Activated CD8-positive, alpha-beta T cell treated with anti-CD3 and anti-CD28 coated beads for 36 hours (primary cell): ENCODE measurements around the gene IQCK. TPM values are rescaled to one million over a fixed set of nuclear protein-coding genes. Genes with fewer than 3 reads are reported as not detected.

ENCODE experiments used
- ATAC-seq: fragments of 200-7000 bp; cut with Tn5 transposase; one replicate; pipeline ENCODE4 v1.10.0; 2021; ENCODE audit warnings: mild to moderate bottlenecking, moderate library complexity
- CTCF ChIA-PET: fragments of 350-600 bp; sonication (Branson Sonifier 250); formaldehyde crosslinking; loops from one replicate; lab custom pipeline; 2021; ENCODE audit warnings: antibody characterized with exemption; lab: Charles Lee
- POLR2A ChIA-PET: fragments of 350-600 bp; sonication (Branson Sonifier 250); formaldehyde crosslinking; loops from one replicate; lab custom pipeline; 2021; ENCODE audit warnings: antibody characterized with exemption; lab: Charles Lee
- DNase-seq: peaks from one replicate; pipeline ENCODE4 v3.0.0-alpha.2; 2020
- H3K27ac Mint-ChIP-seq: one replicate; pipeline ENCODE4 v1.8.0; 2021; ENCODE audit warnings: mild to moderate bottlenecking, mixed read lengths
- H3K27me3 Mint-ChIP-seq: one replicate; pipeline ENCODE4 v1.8.0; 2021; ENCODE audit warnings: mixed read lengths
- H3K36me3 Mint-ChIP-seq: one replicate; pipeline ENCODE4 v1.8.0; 2021; ENCODE audit warnings: low read depth, mixed read lengths
- H3K4me1 Mint-ChIP-seq: one replicate; pipeline ENCODE4 v1.8.0; 2021; ENCODE audit warnings: low read depth, mixed read lengths
- H3K4me3 Mint-ChIP-seq: one replicate; pipeline ENCODE4 v1.8.0; 2021; ENCODE audit warnings: mild to moderate bottlenecking, moderate library complexity, mixed read lengths
- H3K9me3 Mint-ChIP-seq: one replicate; pipeline ENCODE4 v1.8.0; 2021; ENCODE audit warnings: mixed read lengths
- intact Hi-C: fragments of 100-400 bp; cut with micrococcal nuclease; formaldehyde crosslinking; loops from one replicate; pipeline ENCODE4 v1.10.0; 2022
- total RNA-seq, 2 experiments: library from RNA; stranded (reverse); gene quantifications; one replicate each; pipeline ENCODE4 v1.2.3, GENCODE V29; 2021
- TF ChIP-seq, protein P1 (sequence below): fragments of 200-600 bp; IDR thresholded peaks from one replicate; pipeline ENCODE4 v1.8.0; 2022; ENCODE audit warnings: antibody characterized with exemption, mild to moderate bottlenecking

Gene IQCK
- total RNA-seq, 2 experiments from 2014 or later: 1.7 to 3.5 TPM

DNA sequence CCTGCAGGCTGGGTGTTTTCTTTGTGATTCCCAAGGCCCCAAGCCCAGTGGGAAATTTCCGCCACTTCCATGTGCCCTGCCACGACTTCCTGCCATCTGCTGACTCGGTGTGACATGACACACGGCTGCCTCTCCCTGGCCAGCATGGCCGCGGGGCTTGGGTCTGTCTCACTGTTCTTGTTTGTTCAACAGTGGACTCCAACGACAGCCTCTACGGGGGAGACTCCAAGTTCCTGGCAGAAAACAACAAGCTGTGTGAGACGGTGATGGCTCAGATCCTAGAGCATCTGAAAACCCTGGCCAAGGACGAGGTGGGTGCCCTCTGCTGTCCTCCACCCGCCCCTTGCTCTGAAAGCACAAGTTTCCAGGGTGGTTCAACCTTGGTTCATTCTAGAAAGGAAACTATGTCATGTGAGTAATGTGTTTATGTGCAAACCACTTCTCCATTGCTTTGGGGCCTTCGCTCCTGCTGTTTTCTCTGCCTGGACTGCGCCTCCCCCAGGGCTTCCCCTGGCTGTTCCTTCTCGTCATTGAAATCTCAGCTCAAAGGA, 26.8 kb upstream of the IQCK start:
- intact Hi-C loops: no loop called here
- Mint-ChIP-seq H3K27ac (no peak overlapping the region), H3K36me3 (peaks cover 19% of the 10 kb centered on the region), H3K4me3 (no peak overlapping the region), H3K4me1 (peaks cover 21% of the 10 kb centered on the region), H3K27me3 (no peaks in the 10 kb centered on the region), H3K9me3 (no peaks in the 10 kb centered on the region)
- ChIA-PET POLR2A (no interaction called here), CTCF (no interaction called here)
- TF ChIP-seq, protein P1, sequence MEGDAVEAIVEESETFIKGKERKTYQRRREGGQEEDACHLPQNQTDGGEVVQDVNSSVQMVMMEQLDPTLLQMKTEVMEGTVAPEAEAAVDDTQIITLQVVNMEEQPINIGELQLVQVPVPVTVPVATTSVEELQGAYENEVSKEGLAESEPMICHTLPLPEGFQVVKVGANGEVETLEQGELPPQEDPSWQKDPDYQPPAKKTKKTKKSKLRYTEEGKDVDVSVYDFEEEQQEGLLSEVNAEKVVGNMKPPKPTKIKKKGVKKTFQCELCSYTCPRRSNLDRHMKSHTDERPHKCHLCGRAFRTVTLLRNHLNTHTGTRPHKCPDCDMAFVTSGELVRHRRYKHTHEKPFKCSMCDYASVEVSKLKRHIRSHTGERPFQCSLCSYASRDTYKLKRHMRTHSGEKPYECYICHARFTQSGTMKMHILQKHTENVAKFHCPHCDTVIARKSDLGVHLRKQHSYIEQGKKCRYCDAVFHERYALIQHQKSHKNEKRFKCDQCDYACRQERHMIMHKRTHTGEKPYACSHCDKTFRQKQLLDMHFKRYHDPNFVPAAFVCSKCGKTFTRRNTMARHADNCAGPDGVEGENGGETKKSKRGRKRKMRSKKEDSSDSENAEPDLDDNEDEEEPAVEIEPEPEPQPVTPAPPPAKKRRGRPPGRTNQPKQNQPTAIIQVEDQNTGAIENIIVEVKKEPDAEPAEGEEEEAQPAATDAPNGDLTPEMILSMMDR: no peak
- DNase-seq (no peak), ATAC-seq (no peak)

DNA sequence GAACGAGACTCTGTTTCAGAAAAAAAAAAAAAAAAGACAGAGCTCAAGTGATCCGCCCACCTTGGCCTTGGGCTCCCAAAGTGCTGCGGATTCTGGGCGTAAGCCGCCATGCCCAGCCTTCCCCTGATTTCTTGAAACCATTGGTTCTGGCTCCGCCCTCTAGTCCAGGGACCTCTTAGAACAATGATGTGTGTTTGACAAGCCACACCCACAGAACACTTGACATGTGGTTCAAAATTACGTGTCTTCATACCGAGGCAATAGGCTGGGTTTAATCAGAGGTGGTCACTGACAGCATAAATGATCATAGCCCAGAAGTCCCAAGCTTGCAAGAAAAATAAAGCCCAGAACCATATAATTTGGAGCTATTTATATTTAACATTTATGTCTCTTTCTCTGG, 23.1 kb upstream of the IQCK start:
- ATAC-seq (no peak), DNase-seq (no peak)
- intact Hi-C loops: no loop called here
- Mint-ChIP-seq H3K27ac (no peak overlapping the region), H3K4me3 (no peak overlapping the region), H3K36me3 (peaks cover 42% of the 10 kb centered on the region), H3K27me3 (no peaks in the 10 kb centered on the region), H3K9me3 (no peaks in the 10 kb centered on the region), H3K4me1 (peaks cover 38% of the 10 kb centered on the region)
- ChIA-PET POLR2A (no interaction called here), CTCF (no interaction called here)
- TF ChIP-seq, protein P1: no peak

DNA sequence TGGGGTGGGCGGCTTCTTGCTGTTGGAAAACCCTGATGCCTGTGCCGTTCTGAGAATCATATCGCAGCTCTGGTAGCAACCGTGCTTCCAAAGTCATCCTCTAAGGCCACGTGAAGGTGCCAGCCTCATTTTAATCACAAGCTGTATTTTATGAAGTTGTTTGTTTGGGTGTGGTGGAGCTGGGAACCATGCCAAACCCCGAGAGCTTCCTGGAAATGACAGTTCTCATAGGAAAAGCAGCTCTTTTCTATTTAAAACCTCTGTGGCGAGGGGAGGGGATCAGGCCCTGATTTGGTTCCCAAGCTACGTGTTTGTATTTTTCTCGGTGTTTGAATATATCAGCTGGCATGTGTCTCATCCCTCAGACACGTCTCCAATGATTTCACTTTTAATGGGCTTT, 21.7 kb upstream of the IQCK start:
- intact Hi-C loops: no loop called here
- peak; percentile 67 for ATAC-seq
- Mint-ChIP-seq H3K9me3 (no peaks in the 10 kb centered on the region), H3K27ac (peak overlapping the region; percentile 49), H3K4me1 (peaks cover 36% of the 10 kb centered on the region), H3K36me3 (peaks cover 56% of the 10 kb centered on the region), H3K4me3 (no peak overlapping the region), H3K27me3 (no peaks in the 10 kb centered on the region)
- TF ChIP-seq, protein P1: no peak
- POLR2A ChIA-PET: interaction anchor here (0.7 to 1.1 kb wide), 3 partner anchors 9 to 633 kb away, joined by 3 to 4 read pairs (median 3); partner anchors contain the start of genes IQCK and KNOP1
- DNase-seq: peak; percentile 77
- CTCF ChIA-PET: interaction anchor here (0.8 kb wide), 1 partner anchor 137 kb away, joined by 3 read pairs; no protein-coding TSS in a partner anchor

DNA sequence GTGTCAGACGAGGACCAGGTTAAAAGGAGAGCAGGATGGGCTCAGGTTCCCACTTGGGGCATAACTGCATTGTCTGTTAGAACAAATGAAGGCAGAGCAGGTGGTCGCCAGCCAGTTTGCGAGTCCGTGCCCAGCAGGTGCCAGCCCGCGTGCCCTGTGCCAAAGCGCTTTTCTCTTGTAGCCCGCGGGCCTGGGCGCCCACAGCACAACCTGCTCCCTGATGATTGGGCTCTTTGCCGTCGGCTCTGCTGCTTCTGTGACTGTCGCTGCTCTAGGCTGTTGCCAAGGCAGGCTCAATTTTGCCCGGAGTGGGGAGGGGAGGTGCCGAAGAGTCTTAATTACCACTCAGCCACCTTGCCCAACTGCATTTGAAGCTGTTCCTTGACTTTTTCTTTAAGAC, 21.1 kb upstream of the IQCK start:
- Mint-ChIP-seq H3K36me3 (peaks cover 56% of the 10 kb centered on the region), H3K27ac (peak overlapping the region; percentile 49), H3K4me3 (no peak overlapping the region), H3K4me1 (peaks cover 36% of the 10 kb centered on the region), H3K9me3 (no peaks in the 10 kb centered on the region), H3K27me3 (no peaks in the 10 kb centered on the region)
- POLR2A ChIA-PET: interaction anchor here (0.7 to 1.1 kb wide), 2 partner anchors 21 to 633 kb away, joined by 3 read pairs; partner anchors contain the start of genes IQCK and KNOP1
- CTCF ChIA-PET: no interaction called here
- DNase-seq: no peak
- TF ChIP-seq, protein P1: no peak
- no peak for ATAC-seq
- intact Hi-C loops: no loop called here

DNA sequence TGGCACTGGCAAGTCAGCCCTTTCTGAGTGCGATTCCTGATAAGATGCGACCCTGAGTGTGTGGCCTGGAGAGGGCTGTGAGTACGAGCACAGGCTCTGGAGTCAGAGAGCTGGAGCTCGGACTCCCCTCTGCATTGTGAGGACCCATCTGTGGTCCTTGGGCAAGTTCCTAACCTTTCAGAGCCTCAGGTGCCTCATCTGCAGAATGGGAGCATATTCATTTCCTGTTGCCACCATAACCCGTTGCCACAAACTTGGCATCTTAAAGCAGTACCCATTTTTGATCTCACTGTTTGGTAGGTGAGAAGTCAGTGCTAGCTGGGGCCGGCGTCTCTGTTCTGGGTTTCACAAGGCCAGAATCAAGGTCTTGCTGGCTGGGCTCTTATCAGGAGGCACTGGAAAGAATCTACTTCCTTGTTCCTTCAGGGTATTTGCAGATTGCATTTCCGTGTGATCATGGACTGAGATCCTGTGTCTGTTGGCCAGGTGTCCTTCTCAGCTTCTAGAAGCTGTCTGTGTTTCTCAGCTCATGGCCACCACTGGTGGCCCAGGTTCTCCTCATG, 20.2 kb upstream of the IQCK start:
- peaks cover 36% of the 10 kb centered on the region for H3K4me1 Mint-ChIP-seq
- ATAC-seq (no peak), DNase-seq (no peak)
- H3K9me3 Mint-ChIP-seq: no peaks in the 10 kb centered on the region
- ChIA-PET POLR2A (interaction anchor here (1.9 kb wide), 1 partner anchor 20 kb away, joined by 7 read pairs; the partner anchor contains the start of genes IQCK and KNOP1), CTCF (no interaction called here)
- no peaks in the 10 kb centered on the region for H3K27me3 Mint-ChIP-seq
- TF ChIP-seq, protein P1: no peak
- no peak overlapping the region for H3K4me3 Mint-ChIP-seq
- H3K27ac Mint-ChIP-seq: no peak overlapping the region
- intact Hi-C loops: no loop called here
- H3K36me3 Mint-ChIP-seq: peaks cover 59% of the 10 kb centered on the region
